ENCODE data around the gene ARID4B. TPM values are rescaled to one million over a fixed set of nuclear protein-coding genes. Genes with fewer than 3 reads are reported as not detected.

Gene ARID4B
- polyA plus RNA-seq, 1 donor (not counting 4 experiments of a cell fraction or from before 2014, with no cell fraction given): 12.7 TPM

GRCh38 chr1:235357485-235358373, 29.8 kb upstream of the ARID4B start:
- Histone ChIP-seq H3K9ac (ENCODE audit: control insufficient read depth, extremely low read depth, insufficient read depth, low read length) (no peak overlapping the region), H3K9me3 (ENCODE audit: control insufficient read depth, low read depth, low read length) (no peaks in the 10 kb centered on the region), H3K27me3 (ENCODE audit: control insufficient read depth, extremely low read depth, insufficient read depth, low read length) (no peaks in the 10 kb centered on the region), H3K4me2 (ENCODE audit: control insufficient read depth, extremely low read depth, insufficient read depth, low read depth, low read length) (no peak overlapping the region), H3K27ac (ENCODE audit: control insufficient read depth, insufficient read depth, low read length) (no peak overlapping the region), H4K20me1 (ENCODE audit: control insufficient read depth, extremely low read depth, insufficient read depth, low read length) (no peaks in the 10 kb centered on the region), H2AFZ (ENCODE audit: control insufficient read depth, low read length) (peak overlapping the region; percentile 58), H3K4me3 (ENCODE audit: control insufficient read depth in 2 of 3, extremely low read depth in 1 of 3, insufficient read depth in 2 of 3, low read depth in 1 of 3, low read length in 3 of 3) (no peak overlapping the region), H3K9me1 (ENCODE audit: control insufficient read depth, extremely low read depth, insufficient read depth, low read length) (no peaks in the 10 kb centered on the region), H3K36me3 (ENCODE audit: control insufficient read depth in 2 of 2, extremely low read depth in 1 of 2, insufficient read depth in 2 of 2, low read length in 2 of 2) (no peaks in the 10 kb centered on the region), H3K79me2 (ENCODE audit: control insufficient read depth, insufficient read depth, low read length) (no peaks in the 10 kb centered on the region), H3K4me1 (ENCODE audit: control insufficient read depth, extremely low read depth, insufficient read depth, low read length) (no peaks in the 10 kb centered on the region)
- dilution Hi-C loops (cut with MboI; ENCODE audit: extremely low pct_ligation_motif_present, low sequenced_read_pairs): no loop called here
- no peak for FAIRE-seq
- TF ChIP-seq CTCF (optimal IDR thresholded peaks at IDR 0.05 in 1 of 3, IDR thresholded peaks at IDR 0.05 in 1 of 3, conservative IDR thresholded peaks at IDR 0.05 in 1 of 3; ENCODE audit: extremely low read depth in 1 of 3, insufficient read depth in 2 of 3, low read length in 3 of 3): no peak
- no peak for TF ChIP-seq EZH2 (IDR thresholded peaks at IDR 0.05; ENCODE audit: low read length)
- no peak for DNase-seq (ENCODE audit: low read depth, low spot score)

GRCh38 chr1:235351898-235352297, 23.9 kb upstream of the ARID4B start:
- no peak overlapping the region for H3K4me3 ChIP-seq (ENCODE audit: control insufficient read depth in 2 of 3, extremely low read depth in 1 of 3, insufficient read depth in 2 of 3, low read depth in 1 of 3, low read length in 3 of 3)
- H4K20me1 ChIP-seq (ENCODE audit: control insufficient read depth, extremely low read depth, insufficient read depth, low read length): no peaks in the 10 kb centered on the region
- H3K36me3 ChIP-seq (ENCODE audit: control insufficient read depth in 2 of 2, extremely low read depth in 1 of 2, insufficient read depth in 2 of 2, low read length in 2 of 2): no peaks in the 10 kb centered on the region
- no peak for TF ChIP-seq CTCF (optimal IDR thresholded peaks at IDR 0.05 in 1 of 3, IDR thresholded peaks at IDR 0.05 in 1 of 3, conservative IDR thresholded peaks at IDR 0.05 in 1 of 3; ENCODE audit: extremely low read depth in 1 of 3, insufficient read depth in 2 of 3, low read length in 3 of 3)
- TF ChIP-seq EZH2 (IDR thresholded peaks at IDR 0.05; ENCODE audit: low read length): no peak
- H3K9me3 ChIP-seq (ENCODE audit: control insufficient read depth, low read depth, low read length): no peaks in the 10 kb centered on the region
- DNase-seq (ENCODE audit: low read depth, low spot score) (no peak), FAIRE-seq (no peak)
- no peaks in the 10 kb centered on the region for H3K4me1 ChIP-seq (ENCODE audit: control insufficient read depth, extremely low read depth, insufficient read depth, low read length)
- H3K4me2 ChIP-seq (ENCODE audit: control insufficient read depth, extremely low read depth, insufficient read depth, low read depth, low read length): no peak overlapping the region
- no peak overlapping the region for H2AFZ ChIP-seq (ENCODE audit: control insufficient read depth, low read length)
- H3K9ac ChIP-seq (ENCODE audit: control insufficient read depth, extremely low read depth, insufficient read depth, low read length): no peak overlapping the region
- dilution Hi-C loops (cut with MboI; ENCODE audit: extremely low pct_ligation_motif_present, low sequenced_read_pairs): no loop called here
- H3K27ac ChIP-seq (ENCODE audit: control insufficient read depth, insufficient read depth, low read length): no peak overlapping the region
- H3K9me1 ChIP-seq (ENCODE audit: control insufficient read depth, extremely low read depth, insufficient read depth, low read length): no peaks in the 10 kb centered on the region
- no peaks in the 10 kb centered on the region for H3K27me3 ChIP-seq (ENCODE audit: control insufficient read depth, extremely low read depth, insufficient read depth, low read length)
- H3K79me2 ChIP-seq (ENCODE audit: control insufficient read depth, insufficient read depth, low read length): no peaks in the 10 kb centered on the region

Data from keratinocyte (primary cell).